Right renal cortex interstitium (tissue), 3 donors: ENCODE measurements around the gene FJX1. TPM values are rescaled to one million over a fixed set of nuclear protein-coding genes. Genes with fewer than 3 reads are reported as not detected.
A peak's percentile ranks its signal among the peaks of the same experiment; 100 is the strongest.
"Not testable (repeated sequence)": the region's sequence is repeated elsewhere in the genome, so short reads cannot be mapped to it uniquely, and the experiment has no call there.

Experiments
- DNase-seq, 3 donors: peaks; one replicate each; pipeline ENCODE4 v3.0.0-alpha.2; 2013; ENCODE audit warnings: low read depth in 3 of 3, low spot score in 2 of 3
- polyA plus RNA-seq, 3 donors: library from polyadenylated mRNA; unstranded; fragments of 120-200 nt; gene quantifications; one replicate each; pipeline ENCODE4 v1.2.1, GENCODE V29; 2013; ENCODE audit not compliant: insufficient read length in 3 of 3

The FJX1 gene
- polyA plus RNA-seq, 3 donors: 13.3 to 17.4 (median 16.7) TPM

DNA sequence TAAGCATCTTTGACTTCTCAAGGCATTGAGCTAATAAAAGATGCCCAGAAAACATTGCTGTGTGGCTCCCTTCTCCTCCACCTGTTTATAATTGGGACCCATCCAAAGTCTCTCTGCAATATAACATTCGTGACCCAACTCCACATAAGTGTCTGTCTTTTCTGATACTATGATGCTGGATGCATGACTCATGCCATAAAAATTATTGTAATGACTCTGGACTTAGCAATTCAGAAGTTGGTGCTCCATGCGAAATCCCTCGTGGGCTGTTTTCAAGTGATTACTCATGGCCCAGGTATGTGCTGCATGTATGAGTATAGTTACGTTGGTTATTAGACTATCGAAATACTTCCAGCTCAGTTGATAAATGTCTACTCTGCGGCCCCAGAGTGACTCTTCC, 11.7 kb downstream of the FJX1 start:
- no peak for DNase-seq

DNA sequence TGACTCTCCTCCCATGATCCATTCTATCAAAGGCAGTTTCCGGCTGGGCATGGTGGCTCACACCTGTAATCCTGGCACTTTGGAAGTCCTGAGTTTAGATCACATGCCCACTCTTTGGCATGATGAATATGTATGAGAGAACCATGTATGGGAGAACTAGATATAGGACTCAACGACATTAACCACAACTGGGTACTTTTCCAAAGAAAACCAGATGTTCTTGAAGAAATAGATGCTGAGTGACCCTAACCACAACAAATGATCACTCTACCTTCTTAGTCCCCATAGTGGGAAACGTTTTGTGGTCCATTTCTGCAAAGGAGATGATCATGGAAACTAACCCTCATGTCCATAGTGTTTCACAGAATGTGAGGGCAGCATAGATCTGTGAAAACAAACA, 13.6 kb downstream of the FJX1 start:
- no peak for DNase-seq

DNA sequence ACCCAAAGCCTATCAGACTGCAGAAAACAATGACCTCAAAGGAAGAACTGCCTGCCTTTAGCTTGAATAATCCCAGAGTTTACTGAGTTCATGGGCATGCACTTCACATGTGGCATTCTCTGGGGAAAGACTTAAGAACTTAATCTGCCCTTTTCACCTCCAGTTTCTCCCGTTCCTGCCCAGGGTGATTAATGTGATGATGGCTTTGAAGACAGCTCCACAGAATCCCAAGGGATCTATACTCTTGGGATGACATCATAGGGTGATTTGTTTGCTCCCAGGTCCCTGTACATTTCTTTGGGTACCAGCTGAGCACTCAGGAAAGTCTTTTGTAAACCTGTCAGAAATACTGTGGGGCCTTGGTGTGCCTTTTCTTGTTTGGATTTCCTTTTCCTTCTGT, 14.0 kb downstream of the FJX1 start:
- no peak for DNase-seq

DNA sequence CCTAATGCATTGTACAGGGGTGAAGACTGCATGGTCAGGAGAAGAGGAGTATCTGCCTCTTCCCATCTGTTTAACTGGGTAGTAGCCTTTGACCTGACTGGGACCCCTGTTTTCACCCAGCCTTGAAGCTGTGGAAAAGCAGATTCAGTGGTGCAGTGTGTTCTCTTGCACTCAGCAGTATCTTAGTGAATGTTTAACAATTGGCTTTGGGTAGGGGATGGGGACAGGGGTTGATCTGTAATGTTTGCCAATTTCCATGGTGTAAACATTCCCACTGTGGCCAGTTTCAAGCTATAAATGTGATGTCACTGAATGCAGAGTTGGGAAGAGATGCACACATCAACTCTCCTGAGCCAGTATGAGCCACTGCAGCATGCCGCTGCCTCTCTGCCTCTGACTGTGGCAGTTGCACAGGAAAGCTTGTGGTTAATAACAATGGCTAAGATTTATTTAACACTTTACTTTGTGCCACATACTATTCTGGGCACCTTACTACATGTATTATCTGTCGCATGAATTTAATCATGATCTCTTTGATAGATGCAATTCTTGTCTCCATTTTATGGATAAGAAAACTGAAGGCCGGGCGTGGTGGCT, 15.7 kb downstream of the FJX1 start:
- DNase-seq: no peak

DNA sequence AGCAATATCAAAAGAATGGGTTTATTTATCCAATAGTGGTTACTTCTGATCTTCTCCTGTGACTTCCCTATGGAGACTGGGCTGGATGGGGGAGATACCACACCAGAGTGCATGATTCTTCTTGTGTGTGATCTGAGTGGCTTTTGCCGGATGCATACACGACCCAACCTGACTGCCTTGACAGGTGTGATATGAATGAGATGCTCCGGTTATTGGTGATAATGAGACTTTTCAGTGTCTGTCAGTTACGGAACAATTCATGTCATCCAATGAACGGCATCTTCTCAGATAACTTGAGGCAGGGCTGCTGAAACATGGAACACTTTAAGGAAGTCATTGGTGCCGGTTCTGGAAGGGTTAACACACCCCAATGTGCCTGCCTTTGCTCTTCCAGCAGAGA, 17.7 kb downstream of the FJX1 start:
- no peak for DNase-seq

DNA sequence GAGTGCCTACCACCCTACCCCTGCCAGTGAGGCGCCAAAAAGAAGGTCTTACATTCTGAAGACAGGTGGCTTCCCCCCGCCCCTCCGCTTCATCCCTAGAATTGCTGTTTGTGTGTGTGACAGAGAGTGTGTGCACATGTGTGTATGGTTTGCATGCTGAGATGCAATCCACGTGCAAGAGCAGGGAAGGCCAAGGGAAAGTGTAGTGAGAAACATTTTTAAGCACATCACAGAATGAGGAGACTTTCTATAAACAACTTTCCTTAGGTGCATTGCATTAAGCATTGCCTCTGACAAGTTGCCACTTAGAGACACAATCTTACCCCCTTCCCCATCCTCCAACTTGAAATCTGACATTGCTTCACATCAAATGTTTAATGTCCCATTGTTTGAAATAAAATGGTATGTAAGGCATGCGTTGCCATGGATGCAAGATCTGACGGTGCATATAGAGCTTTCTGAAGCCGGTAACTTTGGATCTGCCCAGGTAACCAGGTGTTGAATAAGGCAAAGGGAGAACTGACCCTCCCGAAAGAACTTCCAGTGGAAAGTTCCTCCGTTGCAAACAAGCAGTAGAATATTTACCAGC, 21.4 kb downstream of the FJX1 start:
- no peak for DNase-seq

DNA sequence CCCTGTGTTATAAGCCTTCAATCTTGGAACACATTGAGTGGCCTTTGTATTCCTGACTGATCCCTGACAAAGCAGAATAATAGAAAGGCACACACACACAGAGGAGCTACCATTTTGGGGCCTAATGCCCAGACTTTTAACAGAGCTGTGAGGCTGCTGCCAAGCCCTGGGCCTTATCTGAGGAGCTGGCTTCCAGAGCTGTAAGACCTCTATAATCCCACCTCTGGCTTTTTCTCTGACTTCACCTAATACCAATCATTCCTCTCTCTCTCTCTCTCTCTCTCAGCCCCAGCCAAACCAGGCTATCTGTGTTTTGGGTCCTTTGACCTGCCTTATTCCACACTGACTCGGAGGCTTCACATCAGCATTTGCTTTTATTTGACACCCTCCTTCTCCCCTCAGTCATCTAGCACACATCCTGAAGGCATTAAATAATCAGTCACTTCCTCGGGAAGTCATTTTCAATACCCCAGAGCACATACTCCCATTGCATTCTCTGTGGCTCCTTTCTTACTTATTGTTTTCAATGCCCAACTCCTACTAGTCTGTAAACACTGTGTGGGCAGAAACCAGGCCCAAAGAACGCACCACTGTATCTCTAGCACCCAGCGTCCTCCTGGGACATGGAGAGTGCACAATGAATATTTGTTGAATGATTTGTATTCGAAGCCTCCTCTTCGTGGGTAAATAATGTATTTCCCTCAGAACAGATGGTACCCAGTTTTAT, 23.1 kb downstream of the FJX1 start:
- DNase-seq: no peak

DNA sequence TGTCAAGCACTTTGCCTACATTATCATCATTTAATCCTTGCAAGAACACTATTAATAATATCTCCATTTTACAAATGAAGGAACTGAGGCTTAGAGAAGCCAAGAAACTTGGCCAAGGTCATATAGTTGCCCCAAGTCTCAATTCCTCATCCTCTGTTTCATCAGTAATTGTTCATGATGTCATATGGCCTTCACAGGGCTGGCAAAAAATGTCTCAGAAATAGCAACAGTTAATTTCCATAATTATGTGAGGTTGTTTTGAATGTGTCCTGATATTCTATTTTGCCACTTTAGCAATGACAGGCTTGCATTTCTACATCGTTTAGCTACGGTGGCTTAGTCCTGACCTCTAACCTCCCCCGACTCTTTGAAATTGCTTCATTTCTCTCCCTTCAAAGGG, 23.7 kb downstream of the FJX1 start:
- no peak for DNase-seq

DNA sequence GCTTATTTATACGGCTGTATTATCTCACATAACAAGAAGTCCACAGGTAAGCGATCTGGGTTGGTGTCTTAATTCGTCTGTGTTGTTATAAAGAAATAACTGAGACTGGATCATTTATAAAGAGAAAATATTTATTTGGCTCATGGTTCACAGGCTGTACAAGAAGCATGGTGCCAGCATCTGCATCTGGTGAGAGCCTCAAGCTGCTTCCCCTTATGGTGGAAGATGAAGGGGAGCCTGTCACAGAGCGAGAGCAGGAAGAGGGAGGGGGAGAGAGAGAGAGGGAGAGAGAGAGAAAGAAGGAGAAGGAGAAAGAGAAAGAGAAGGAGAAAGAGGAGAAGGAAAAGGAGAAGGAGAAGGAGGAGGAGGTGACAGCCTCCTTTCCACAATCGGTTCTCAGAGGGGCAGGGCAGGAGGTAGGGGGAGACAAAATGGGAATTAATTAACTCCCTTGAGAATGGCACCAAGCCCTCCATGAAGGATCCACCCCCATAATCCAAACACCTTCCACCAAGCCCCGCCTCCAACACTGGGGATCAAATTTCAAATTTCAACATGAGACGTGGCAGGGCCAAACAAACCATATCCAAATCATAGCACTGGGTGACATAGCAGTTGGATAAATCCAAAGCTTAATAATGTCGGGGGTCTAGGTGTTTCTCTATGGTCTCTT, 29.3 kb downstream of the FJX1 start:
- no peak for DNase-seq

DNA sequence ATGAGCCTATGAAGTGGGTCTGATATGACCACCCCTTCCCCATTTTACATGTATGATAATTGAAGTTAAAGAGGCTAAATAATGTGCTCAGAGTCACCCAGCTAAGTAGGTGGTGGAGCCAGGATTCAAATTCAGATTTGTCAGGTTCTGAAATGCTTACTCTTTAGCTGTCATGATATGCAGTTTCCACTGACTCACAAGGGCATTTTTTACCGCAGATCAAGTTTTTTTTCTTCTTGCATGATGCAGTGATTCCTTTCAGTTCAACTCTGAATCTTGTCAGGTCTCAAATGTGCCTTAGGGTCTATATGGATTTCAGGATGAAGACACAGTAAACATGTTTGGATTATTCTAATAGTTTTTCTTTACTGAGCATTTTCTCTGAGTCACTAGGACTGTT, 31.7 kb downstream of the FJX1 start:
- no peak for DNase-seq

DNA sequence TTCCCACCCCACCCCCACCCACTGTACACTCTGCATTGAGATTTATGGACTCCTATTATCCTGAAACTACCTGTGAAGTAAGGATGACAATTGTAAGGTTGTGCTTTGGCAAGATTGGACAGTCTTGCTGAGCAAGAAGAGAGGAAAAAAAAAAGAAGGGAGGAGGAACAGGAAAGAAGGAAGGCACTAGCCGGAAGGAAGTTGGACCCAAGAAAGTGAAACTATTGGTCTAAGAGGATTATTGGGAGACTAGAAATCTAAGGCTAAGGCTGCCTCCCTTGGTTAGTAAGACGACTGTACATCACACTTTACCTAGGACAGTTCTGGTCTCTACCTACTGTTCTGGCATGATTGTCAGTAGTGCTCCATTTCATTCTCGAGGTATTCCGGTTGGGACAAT, 32.2 kb downstream of the FJX1 start:
- DNase-seq: no peak

DNA sequence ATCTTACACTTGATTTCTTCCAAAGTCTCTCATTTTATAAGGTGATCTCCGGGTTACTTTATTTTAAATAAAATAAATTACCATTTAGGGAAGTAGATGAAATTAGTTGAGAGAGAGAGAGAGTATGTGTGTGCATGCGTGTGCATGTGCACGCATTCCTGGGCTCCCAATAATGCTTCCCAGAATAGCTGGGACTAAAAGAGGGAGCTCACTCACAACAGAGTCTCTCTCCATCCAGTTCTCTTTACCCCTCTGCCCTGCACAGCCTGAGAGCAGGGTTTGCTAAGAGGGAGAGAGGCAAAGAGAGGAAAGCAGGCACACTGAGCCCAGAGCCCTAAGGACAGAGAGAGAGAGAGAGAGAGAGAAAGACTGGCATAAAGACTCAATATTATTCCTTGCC, 33.0 kb downstream of the FJX1 start:
- no peak for DNase-seq

DNA sequence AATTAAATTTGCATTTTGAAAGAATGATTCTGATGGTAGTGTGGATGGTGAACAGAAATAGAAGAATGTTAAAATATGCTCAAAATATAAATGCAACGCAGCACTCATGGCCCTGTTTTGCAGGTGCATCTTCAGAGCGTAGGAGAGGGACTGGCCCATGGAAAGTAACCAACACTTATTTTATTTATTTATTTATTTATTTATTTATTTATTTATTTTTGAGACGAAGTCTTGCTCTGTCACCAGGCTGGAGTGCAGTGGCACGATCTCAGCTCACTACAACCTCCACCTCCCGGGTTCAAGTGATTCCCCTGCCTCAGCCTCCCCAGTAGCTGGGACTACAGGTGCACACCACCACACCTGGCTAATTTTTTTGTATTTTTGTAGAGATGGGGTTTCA, 34.5 kb downstream of the FJX1 start:
- DNase-seq: not testable (repeated sequence)

DNA sequence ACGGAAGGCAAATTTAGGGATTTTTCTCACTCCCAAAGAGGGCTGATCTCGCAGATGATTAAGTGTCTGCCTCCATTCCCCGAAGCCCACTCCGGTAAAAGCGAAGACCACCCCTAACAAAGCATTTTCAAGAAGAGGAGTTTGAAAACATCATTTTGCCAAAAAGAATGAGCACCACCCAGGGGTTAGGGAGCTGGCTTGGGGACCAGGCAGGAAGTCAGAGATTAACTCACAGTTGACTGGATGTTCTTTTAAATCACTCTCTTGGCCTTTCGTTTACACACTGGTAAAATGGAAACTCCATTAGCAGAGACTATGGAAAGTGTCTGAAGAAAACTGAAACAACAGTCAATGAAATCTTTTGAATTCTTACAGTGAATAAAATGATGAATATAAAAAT, 36.5 kb downstream of the FJX1 start:
- no peak for DNase-seq

DNA sequence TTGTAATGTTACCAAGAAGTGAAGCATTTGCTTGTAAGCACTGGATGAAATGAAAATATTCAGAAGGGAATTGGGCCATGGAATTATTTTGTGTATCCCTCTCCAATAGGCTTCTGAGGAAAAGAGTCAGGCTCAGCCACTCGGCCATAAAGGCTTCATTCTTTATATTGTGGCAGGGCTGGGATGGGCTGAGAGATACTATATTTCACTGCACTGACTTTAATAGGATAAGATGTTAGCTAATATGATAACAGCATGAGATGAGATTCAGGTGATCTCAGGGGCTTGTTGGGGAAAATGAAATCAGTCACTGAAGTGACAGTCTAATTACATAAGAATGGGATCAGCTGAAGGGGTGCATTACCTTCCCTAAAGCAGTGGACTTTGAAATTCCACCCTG, 37.0 kb downstream of the FJX1 start:
- DNase-seq: no peak

DNA sequence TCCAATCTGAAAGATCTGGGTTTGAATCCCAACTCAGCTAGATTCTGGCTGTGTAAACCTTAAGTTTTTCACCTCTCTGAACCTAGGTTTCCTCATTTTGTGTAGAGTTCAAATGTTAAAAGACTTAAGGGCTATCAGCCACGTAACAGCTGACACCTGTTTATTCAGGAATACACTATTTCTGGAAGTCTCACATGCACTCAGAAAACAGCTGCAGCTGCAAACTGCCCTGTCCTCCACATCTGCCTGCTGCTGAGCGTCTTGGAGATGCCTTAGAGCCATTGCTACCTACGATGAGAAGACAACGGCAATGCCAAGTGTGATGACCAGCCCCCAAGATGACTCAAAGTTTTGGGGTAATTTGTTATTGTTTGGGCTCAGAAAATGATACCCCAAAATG, 37.6 kb downstream of the FJX1 start:
- DNase-seq: no peak

DNA sequence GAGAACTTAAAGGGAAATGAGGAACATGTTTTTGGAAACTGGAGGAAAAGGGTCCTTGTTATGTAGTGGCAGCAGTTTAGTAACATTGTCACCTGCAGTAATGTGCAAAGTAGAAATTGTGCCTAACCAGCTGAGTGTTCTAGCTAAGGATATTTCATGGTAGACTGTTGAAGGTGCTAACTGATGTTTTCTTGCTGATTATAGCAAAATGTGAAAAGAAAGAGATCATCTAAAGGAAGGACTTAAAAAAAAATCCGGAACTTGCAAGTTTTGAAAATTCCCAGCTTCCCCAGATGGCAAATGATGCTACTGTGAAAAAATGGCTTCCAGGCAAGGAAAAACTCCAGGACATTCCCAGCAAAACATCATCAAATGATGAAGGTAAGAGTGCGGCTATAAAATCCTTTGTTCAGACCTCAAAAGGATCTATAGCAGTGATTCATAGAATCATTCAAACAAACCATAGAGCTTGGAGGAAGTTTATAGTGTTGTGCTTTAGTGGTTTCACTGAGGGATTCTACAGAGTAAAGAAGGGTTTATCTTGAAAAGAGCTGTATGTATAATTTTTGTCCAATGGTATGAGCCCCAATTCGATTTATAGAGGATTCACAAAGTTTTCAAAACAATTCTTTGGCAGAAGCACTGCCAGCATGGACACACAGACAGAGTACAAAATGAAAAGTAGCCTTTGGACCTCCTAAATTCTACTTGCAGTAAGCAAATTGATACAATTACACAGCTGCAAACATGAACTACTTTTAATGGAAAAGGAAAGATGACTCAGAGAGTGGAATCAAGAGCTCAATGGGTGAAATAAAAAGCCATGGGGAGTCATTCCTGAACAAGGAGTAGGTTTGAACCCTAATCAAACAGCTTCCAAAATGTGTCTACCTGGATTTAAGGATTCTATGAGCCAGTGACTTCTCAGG, 40.0 kb downstream of the FJX1 start:
- DNase-seq: no peak

DNA sequence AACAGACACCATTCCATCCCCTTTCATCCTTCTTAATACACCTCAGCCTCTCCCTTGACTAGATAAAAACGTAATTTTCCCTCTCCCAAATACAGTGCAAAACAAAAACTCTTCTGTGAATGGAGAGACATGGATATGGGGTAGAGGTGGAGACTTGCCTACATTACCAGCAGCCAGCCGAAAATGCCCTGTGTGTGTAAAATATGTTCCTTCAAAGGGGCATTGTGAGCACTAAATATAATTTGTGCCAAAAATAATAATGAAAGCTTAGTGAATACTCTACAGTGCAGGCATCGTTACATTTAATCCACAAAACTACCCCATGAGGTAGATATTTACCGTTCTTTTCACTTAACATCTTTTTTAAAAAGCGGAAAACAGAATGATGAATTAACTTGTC, 43.3 kb downstream of the FJX1 start:
- no peak for DNase-seq

DNA sequence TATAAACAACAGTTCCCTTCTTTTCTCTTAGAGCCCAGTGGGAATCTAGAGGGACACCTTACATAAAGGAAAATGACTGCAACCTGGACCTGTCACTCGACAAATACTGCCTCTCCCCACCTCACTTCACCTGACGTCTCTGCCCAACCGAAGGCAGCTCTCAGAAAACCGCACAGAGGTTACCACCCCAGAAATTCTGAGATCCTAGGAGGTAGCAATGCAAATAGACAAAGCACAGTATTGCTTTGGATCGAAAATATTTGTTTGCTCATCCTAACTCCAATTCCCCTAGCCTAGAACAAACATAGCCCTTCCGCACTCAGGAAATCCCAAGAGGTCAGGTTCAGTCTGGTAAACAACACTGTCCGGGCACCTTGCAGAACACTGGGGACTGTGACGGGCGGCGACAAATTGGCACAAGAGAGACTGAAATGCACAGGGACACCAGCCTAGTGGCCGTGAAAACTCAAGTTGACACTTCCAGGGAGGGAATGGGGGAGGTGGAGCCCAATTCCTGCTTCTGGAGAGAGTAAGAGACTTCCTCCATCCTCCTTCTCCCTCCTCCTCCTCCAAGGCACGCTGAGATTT, 43.9 kb downstream of the FJX1 start:
- DNase-seq: peak in 1 of 3 donors; percentile 56

DNA sequence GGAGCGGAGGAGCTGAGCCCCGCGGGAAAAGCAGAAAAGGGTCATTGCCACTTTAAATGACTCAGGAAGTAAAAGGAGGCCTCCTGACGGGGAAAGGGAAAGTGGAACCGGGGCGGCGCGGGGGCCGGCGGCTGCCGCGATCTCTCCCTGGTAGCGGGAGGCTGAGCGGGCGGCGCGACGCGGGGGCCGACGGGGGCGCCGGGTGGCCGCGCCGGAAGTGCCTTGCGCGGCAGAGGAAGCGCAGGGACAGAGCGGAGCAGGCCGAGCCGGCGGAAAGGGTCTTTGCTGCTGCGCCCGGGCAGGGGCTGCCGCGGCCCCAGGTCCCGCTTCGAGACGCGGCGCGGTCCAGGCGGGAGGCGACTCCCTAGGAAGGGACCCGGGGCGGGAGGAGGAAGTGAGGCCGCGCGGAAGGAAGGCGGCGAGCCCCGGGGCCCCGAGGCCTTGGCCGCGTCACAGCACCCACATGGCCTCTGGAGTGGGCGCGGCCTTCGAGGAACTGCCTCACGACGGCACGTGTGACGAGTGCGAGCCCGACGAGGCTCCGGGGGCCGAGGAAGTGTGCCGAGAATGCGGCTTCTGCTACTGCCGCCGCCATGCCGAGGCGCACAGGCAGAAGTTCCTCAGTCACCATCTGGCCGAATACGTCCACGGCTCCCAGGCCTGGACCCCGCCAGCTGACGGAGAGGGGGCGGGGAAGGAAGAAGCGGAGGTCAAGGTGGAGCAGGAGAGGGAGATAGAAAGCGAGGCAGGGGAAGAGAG, 44.6 kb downstream of the FJX1 start, which contains the start of gene TRIM44:
Gene TRIM44 (plus strand): TSS at position 127 of the 759 bp plus-strand sequence. CDS start 337 bp downstream, at position 464.
- DNase-seq: peak in 2 of 3 donors; percentile 67 to 73
